ENCODE results near the gene SLC12A6.

The SLC12A6 gene

DNA sequence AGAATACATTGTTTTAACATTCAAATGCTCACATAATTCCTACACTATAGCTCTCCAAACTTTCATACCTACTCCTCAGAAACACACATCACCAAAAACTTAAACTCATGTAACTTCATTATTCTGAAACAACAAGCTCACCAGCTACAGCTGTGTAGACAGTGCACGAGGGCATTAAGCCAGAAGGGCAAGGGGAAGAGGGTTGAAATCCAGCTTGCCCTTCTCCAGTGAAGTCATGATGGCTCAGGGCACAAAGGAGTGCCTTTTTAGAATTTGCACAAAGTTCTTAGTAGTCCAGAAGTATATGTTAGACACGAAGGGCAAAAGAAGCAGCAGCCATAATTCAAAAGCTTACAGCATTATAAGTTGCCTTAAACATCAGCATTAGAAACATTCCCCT lies 8.6 kb downstream of the SLC12A6 start:
- DNase-seq = no peak

- DNase-seq = no peak
Observed at GRCh38 chr15:34327906-34328305, 9.7 kb downstream of the SLC12A6 start.

DNA sequence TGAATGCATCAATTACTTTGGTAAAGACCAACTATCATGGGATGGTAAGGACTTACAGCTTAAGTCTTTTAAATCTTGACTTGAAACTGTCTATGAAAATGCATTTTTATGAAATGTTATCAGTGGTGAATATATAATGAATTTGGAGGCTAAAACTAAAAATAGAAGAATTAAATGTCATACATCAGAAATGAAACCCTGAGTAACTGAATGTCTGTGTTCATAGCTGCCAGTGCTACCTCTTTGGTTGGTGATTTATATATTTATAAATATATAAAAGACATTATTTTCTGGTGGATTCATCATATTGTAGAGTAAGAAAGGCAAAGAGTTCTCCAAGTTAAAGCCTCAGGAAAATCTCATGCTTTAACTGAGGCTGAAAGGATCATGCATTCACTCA lies 12.2 kb downstream of the SLC12A6 start:
- DNase-seq = no peak

- no peak for DNase-seq
Observed at GRCh38 chr15:34324933-34325332, 12.6 kb downstream of the SLC12A6 start.

DNA sequence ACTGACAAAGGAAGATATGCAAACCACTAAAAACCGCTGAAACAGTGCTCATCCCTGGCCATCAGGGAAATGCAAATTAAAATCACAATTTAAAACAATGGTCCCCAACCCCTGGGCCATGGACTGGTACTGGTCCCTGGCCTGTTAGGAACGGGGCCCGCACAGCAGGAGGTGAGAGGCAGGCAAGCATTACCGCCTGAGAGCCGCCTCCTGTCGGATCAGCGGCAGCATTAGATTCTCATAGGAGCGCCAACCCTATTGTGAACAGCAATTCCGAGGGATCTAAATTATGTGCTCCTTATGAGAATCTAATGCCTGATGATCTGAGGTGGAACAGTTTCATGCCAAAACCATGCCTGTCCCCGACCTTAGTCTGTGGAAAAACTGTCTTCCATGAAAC lies 14.4 kb downstream of the SLC12A6 start:
- DNase-seq = no peak

- peak; percentile 64 to 84 (median 81) for DNase-seq
Observed at GRCh38 chr15:34318277-34319079, 19.1 kb downstream of the SLC12A6 start.

- DNase-seq = no peak
Observed at GRCh38 chr15:34314491-34315490, 22.8 kb downstream of the SLC12A6 start.

DNA sequence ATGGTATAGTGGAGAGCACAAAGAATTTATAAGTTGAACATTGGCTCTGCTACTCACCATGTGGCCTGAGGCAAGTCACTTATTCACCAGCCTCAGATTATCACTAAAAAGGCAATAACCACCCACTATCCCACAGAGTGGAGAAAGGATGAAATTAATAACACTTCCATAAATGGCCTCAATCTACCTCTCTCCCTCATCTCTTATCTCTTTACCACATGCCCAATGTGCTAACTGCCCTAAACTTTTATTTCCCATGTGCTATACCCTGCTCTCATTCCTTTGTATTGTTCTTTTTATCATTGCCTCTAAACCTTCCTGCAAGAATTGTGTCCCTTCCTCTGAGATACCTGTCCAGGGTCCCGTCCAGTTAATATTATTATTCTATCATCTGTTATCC lies 26.0 kb downstream of the SLC12A6 start:
- no peak for DNase-seq

- no peak for DNase-seq
Observed at GRCh38 chr15:34304613-34305012, 33.0 kb downstream of the SLC12A6 start.

DNA sequence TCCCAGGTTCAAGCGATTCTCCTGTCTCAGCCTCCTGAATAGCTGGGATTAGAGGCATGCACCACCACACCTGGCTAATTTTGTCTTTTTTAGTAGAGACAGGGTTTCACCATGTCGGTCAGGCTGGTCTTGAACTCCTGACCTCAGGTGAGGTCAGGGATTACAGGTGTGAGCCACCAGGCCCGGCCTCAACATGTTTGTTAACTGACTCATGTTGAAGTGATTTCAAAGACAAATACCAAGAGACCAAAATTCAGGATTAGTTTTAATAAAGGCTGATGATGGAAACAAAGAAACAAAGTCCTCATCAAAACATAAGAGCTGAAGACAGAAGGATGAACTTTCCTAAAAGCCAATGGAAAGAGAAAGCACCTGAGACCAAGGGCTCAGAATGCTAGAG lies 36.5 kb downstream of the SLC12A6 start:
- no peak for DNase-seq

DNA sequence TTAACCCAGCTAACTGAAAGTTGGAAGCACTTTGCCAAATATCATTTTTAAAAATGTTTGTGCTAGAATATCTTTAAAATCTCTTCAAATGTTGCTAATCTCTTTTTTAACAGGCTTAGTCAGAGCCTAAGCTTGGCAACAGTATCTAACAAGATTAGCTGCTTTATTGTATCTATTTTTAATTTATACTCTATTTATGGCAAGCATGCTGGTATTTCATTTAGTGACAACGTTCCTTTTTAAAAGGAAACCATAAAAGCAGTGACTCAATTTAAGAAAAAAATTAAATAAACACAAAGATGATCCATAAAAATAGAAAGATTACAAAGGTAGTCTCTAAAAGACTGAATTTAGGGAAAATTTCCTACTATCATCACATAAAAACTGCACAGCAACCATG lies 40.5 kb downstream of the SLC12A6 start:
- DNase-seq = no peak

DNA sequence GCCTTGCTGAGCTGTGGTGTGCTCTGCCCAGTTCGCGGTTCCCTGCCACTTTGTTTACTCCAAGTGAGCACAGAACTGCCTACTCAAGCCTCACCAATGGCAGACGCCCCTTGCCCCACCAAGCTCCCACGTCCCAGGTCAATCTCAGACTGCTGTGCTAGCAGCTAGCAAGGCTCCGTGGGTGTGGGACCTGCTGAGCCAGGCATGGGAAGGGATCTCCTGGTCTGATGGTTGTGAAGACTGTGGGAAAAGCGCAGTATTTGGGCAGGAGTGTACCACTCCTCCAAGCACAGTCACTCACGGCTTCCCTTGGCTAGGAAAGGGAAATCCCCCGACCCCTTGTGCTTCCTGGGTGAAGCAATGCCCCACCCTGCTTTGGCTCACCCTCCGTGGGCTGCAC lies 45.0 kb downstream of the SLC12A6 start:
- peak; percentile 50 to 79 (median 66) for DNase-seq

DNA sequence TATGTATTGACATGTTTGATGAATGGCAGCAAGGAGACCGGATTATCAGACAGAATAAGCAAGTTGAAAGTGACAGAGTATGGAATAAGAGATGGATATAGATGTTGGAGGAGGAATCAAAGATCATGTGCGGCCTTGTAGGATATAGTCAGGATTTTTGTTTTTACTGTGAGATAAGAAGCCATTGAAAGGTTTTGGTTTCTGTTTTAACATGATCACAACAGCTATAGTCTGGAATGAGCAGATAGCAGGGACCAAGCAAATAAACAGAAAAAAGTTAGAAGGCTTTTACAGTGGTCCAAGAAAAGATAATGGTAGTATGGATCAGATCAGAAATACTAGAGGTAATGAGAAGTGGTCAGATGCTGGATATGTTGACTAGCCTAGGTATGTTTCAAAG lies 52.6 kb downstream of the SLC12A6 start:
- DNase-seq = no peak

GRCh38 chr15:34282384-34282783 lies 55.2 kb downstream of the SLC12A6 start:
- DNase-seq = no peak

- no peak for DNase-seq
Observed at GRCh38 chr15:34280193-34280592, 57.4 kb downstream of the SLC12A6 start.

DNA sequence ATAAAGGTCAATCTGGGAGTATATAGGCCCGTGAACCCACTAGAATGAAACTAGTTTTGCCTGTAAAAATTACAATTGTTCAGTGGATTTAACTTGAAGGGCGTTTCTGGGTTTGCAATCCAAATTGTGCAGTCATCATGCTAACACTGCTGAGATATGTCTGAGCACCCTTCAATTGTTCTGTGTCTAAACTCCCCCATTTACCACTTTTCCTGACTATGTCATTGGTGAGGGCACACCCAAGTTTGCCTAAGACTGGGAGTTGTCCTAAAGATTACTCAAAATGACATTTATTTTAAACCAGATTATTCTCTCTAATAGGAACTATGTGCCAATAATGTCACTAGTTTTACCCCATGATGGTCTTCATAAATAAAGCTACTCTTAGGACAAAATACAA lies 58.2 kb downstream of the SLC12A6 start:
- DNase-seq = no peak

DNA sequence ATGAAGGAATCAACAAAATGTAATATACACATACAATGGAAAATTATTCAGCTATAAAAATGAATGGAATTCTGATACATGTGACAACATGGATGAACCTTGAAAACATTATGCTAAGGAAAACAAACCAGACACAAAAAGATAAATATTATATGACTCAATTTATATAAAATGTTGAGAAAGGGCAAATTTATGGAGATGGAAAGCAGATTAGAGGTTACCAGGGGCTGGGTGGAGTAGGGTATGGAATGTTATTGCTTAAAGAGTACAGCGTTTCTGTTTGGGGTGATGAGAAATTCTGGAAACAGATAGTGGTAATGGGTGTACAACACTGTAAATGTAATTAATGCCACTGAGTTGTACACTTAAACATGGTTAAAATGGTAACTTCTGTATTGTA lies 61.9 kb downstream of the SLC12A6 start:
- DNase-seq = no peak

DNA sequence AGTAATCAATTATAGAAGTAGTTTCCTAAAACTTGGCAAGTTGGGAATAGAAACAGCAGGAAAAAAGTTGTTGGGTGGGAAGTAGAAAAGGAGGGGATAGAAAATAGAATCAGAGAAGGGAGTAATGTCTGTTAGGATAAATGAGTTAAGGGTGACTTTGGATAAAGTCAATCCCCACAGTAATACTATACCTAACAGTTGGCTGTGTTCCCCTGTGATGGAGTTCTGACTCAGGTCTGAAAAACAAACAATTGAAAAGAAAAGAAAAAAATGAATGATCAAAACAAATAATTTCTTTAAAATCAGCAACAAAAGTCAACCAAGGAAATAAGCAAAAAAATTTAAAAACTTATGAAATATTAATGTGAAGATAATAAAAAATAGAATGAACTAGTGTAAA lies 62.4 kb downstream of the SLC12A6 start:
- DNase-seq = no peak

DNA sequence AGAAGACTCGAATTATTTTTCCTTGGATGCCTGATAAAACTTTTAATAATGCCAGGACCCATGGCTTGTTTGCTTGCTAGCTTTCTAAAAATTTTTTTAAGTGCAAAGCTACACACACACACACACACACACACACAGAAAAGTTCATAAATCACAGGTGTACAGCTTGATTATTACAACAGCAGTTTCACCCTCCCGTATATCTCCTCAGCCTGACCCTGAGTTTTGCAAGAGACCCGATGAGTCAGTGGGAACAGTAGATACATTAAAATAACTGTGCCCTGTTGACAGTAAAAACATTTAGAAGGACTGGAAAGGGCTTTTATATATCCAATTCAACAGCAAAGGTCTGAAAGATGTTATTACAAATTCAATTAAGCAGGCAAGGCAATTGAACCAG lies 66.1 kb downstream of the SLC12A6 start:
- DNase-seq = peak; percentile 17 to 34 (median 23)

GRCh38 chr15:34266751-34267150 lies 70.8 kb downstream of the SLC12A6 start:
- no peak for DNase-seq

GRCh38 chr15:34264076-34264475 lies 73.5 kb downstream of the SLC12A6 start:
- DNase-seq = no peak

- DNase-seq = no peak
Observed at GRCh38 chr15:34262362-34262761, 75.2 kb downstream of the SLC12A6 start.

DNA sequence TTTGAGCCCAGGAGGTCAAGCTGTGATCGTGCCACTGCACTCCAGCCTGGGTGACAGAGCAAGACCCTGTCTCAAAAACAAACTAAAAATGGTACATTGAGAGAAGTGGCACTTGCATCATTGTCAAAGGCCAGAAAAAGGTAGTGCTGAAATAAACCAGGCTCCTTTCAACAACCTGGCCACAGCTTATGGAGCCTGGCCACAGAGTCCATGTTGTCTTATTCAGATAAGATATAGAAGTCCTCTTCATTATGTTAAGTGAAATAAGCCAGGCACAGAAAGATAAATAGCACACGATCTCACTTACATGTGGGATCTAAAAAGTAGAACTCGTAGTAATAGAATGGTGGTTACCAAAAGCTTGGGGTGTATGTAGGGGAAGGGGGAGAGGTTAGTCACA lies 78.0 kb downstream of the SLC12A6 start:
- no peak for DNase-seq

- DNase-seq = no peak
Observed at GRCh38 chr15:34258151-34258550, 79.4 kb downstream of the SLC12A6 start.

All from suppressor macrophage (primary cell).